Tibial nerve (tissue), 3 donors: ENCODE data around the gene RYR3.

Experiments
- POLR2A ChIP-seq, 2 donors: fragments of 450-650 bp; IDR thresholded peaks; one replicate each; pipeline ENCODE4 v1.6.1; 2017; ENCODE audit warnings: antibody characterized with exemption in 2 of 2, mild to moderate bottlenecking in 2 of 2, moderate library complexity in 2 of 2
- TF ChIP-seq, protein P1 (sequence below), 5 experiments: fragments of 200-600 bp in 3 of 5; fragments of 450-650 bp in 2 of 5; sonication (generic) in 3 of 5; IDR thresholded peaks; one replicate each; pipeline ENCODE4 v1.5.1; 2016 to 2019; ENCODE audit warnings: antibody characterized with exemption in 5 of 5, mild to moderate bottlenecking in 3 of 5, moderate library complexity in 2 of 5

DNA sequence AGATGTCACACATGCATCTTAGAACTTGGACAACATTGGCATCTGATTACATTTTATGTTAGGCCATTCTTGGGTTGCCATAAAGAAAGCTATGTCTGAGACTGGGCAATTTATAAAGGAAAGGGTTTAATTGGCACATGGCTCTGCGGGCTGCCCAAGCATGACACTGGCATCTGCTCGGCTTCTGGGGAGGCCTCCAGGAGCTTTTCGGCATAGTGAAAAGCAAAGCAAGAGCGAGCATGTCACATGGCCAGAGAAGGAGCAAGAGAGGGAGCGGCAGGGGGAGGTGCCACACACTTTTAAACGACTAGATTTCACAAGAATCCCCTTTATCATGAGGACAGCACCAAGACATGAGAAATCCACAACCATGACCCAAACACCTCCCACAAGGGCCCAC, 11.3 kb downstream of the RYR3 start:
- TF ChIP-seq, protein P1, sequence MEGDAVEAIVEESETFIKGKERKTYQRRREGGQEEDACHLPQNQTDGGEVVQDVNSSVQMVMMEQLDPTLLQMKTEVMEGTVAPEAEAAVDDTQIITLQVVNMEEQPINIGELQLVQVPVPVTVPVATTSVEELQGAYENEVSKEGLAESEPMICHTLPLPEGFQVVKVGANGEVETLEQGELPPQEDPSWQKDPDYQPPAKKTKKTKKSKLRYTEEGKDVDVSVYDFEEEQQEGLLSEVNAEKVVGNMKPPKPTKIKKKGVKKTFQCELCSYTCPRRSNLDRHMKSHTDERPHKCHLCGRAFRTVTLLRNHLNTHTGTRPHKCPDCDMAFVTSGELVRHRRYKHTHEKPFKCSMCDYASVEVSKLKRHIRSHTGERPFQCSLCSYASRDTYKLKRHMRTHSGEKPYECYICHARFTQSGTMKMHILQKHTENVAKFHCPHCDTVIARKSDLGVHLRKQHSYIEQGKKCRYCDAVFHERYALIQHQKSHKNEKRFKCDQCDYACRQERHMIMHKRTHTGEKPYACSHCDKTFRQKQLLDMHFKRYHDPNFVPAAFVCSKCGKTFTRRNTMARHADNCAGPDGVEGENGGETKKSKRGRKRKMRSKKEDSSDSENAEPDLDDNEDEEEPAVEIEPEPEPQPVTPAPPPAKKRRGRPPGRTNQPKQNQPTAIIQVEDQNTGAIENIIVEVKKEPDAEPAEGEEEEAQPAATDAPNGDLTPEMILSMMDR (IDR thresholded peaks at IDR 0.05), result no peak
- no peak for TF ChIP-seq POLR2A (IDR thresholded peaks at IDR 0.05)
